Measurements from ENCODE around the gene ISOC2.

The ISOC2 gene

GRCh38 chr19:55444646-55445045 lies 16.8 kb downstream of the ISOC2 start:
- DNase-seq (ENCODE audit: low read depth in 1 of 2, low spot score in 1 of 2) = no peak
- TF ChIP-seq JUND (IDR thresholded peaks at IDR 0.05; ENCODE audit: low read depth) = no peak
- in situ Hi-C loops (cut with HindIII; ENCODE audit: low pct_unique_long_range_greater_than_20kb, low sequenced_read_pairs) = no loop called here

- no peak for DNase-seq (ENCODE audit: low read depth in 1 of 2, low spot score in 1 of 2)
- in situ Hi-C loops (cut with HindIII; ENCODE audit: low pct_unique_long_range_greater_than_20kb, low sequenced_read_pairs) = no loop called here
Measured at GRCh38 chr19:55443824-55444480, 17.5 kb downstream of the ISOC2 start.

GRCh38 chr19:55443045-55443823 lies 18.2 kb downstream of the ISOC2 start, which contains the start of gene SHISA7:
Gene SHISA7, minus strand, starts transcription at chr19:55443300. Its CDS starts 437 bp downstream, at chr19:55442863.
- TF ChIP-seq JUND (IDR thresholded peaks at IDR 0.05; ENCODE audit: low read depth) = no peak
- DNase-seq (ENCODE audit: low read depth in 1 of 2, low spot score in 1 of 2) = no peak
- in situ Hi-C loops (cut with HindIII; ENCODE audit: low pct_unique_long_range_greater_than_20kb, low sequenced_read_pairs) = no loop called here

More at GRCh38 chr19:55443824-55444480, 17.5 kb downstream of the ISOC2 start:
- TF ChIP-seq JUND (IDR thresholded peaks at IDR 0.05; ENCODE audit: low read depth) = no peak

GRCh38 chr19:55442372-55442961 lies 19.0 kb downstream of the ISOC2 start:
- TF ChIP-seq JUND (IDR thresholded peaks at IDR 0.05; ENCODE audit: low read depth) = no peak
- in situ Hi-C loops (cut with HindIII; ENCODE audit: low pct_unique_long_range_greater_than_20kb, low sequenced_read_pairs) = no loop called here
- DNase-seq (ENCODE audit: low read depth in 1 of 2, low spot score in 1 of 2) = peak; percentile 55 to 65

GRCh38 chr19:55441692-55442321 lies 19.6 kb downstream of the ISOC2 start:
- peak in 1 of 2 experiments; percentile 47 for DNase-seq (ENCODE audit: low read depth in 1 of 2, low spot score in 1 of 2)
- TF ChIP-seq JUND (IDR thresholded peaks at IDR 0.05; ENCODE audit: low read depth) = no peak
- in situ Hi-C loops (cut with HindIII; ENCODE audit: low pct_unique_long_range_greater_than_20kb, low sequenced_read_pairs) = no loop called here

- DNase-seq (ENCODE audit: low read depth in 1 of 2, low spot score in 1 of 2) = no peak
Measured at GRCh38 chr19:55441319-55441691, 20.1 kb downstream of the ISOC2 start.

GRCh38 chr19:55440411-55441105 lies 20.9 kb downstream of the ISOC2 start:
- TF ChIP-seq JUND (IDR thresholded peaks at IDR 0.05; ENCODE audit: low read depth) = no peak
- in situ Hi-C loops (cut with HindIII; ENCODE audit: low pct_unique_long_range_greater_than_20kb, low sequenced_read_pairs) = no loop called here

More at GRCh38 chr19:55441319-55441691, 20.1 kb downstream of the ISOC2 start:
- in situ Hi-C loops (cut with HindIII; ENCODE audit: low pct_unique_long_range_greater_than_20kb, low sequenced_read_pairs) = no loop called here
- TF ChIP-seq JUND (IDR thresholded peaks at IDR 0.05; ENCODE audit: low read depth) = no peak

GRCh38 chr19:55439052-55439451 lies 22.4 kb downstream of the ISOC2 start:
- in situ Hi-C loops (cut with HindIII; ENCODE audit: low pct_unique_long_range_greater_than_20kb, low sequenced_read_pairs) = no loop called here
- no peak for TF ChIP-seq JUND (IDR thresholded peaks at IDR 0.05; ENCODE audit: low read depth)
- DNase-seq (ENCODE audit: low read depth in 1 of 2, low spot score in 1 of 2) = no peak

More at GRCh38 chr19:55440411-55441105, 20.9 kb downstream of the ISOC2 start:
- no peak for DNase-seq (ENCODE audit: low read depth in 1 of 2, low spot score in 1 of 2)

- TF ChIP-seq JUND (IDR thresholded peaks at IDR 0.05; ENCODE audit: low read depth) = no peak
- in situ Hi-C loops (cut with HindIII; ENCODE audit: low pct_unique_long_range_greater_than_20kb, low sequenced_read_pairs) = no loop called here
- DNase-seq (ENCODE audit: low read depth in 1 of 2, low spot score in 1 of 2) = peak; percentile 89 to 90
Measured at GRCh38 chr19:55437410-55437809, 24.0 kb downstream of the ISOC2 start.

- DNase-seq (ENCODE audit: low read depth in 1 of 2, low spot score in 1 of 2) = no peak
- no peak for TF ChIP-seq JUND (IDR thresholded peaks at IDR 0.05; ENCODE audit: low read depth)
- in situ Hi-C loops (cut with HindIII; ENCODE audit: low pct_unique_long_range_greater_than_20kb, low sequenced_read_pairs) = no loop called here
Measured at GRCh38 chr19:55436847-55437246, 24.6 kb downstream of the ISOC2 start.

- no peak for TF ChIP-seq JUND (IDR thresholded peaks at IDR 0.05; ENCODE audit: low read depth)
- in situ Hi-C loops (cut with HindIII; ENCODE audit: low pct_unique_long_range_greater_than_20kb, low sequenced_read_pairs) = no loop called here
Measured at GRCh38 chr19:55435020-55435419, 26.4 kb downstream of the ISOC2 start.

GRCh38 chr19:55434356-55434919 lies 27.0 kb downstream of the ISOC2 start:
- in situ Hi-C loops (cut with HindIII; ENCODE audit: low pct_unique_long_range_greater_than_20kb, low sequenced_read_pairs) = no loop called here
- DNase-seq (ENCODE audit: low read depth in 1 of 2, low spot score in 1 of 2) = no peak
- TF ChIP-seq JUND (IDR thresholded peaks at IDR 0.05; ENCODE audit: low read depth) = no peak

More at GRCh38 chr19:55435020-55435419, 26.4 kb downstream of the ISOC2 start:
- DNase-seq (ENCODE audit: low read depth in 1 of 2, low spot score in 1 of 2) = no peak
